ENCODE measurements around the gene PTPRT.

Gene PTPRT

GRCh38 chr20:42735539-42735938 lies 454.2 kb downstream of the PTPRT start:
- DNase-seq (ENCODE audit: extremely low spot score), result no peak
- TF ChIP-seq, protein P1, sequence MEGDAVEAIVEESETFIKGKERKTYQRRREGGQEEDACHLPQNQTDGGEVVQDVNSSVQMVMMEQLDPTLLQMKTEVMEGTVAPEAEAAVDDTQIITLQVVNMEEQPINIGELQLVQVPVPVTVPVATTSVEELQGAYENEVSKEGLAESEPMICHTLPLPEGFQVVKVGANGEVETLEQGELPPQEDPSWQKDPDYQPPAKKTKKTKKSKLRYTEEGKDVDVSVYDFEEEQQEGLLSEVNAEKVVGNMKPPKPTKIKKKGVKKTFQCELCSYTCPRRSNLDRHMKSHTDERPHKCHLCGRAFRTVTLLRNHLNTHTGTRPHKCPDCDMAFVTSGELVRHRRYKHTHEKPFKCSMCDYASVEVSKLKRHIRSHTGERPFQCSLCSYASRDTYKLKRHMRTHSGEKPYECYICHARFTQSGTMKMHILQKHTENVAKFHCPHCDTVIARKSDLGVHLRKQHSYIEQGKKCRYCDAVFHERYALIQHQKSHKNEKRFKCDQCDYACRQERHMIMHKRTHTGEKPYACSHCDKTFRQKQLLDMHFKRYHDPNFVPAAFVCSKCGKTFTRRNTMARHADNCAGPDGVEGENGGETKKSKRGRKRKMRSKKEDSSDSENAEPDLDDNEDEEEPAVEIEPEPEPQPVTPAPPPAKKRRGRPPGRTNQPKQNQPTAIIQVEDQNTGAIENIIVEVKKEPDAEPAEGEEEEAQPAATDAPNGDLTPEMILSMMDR (IDR thresholded peaks at IDR 0.05; ENCODE audit: control extremely low read depth, extremely low read depth, low read depth, missing control alignments), result no peak
- POLR2A ChIA-PET, result no interaction called here
- CTCF ChIA-PET, result no interaction called here

DNA sequence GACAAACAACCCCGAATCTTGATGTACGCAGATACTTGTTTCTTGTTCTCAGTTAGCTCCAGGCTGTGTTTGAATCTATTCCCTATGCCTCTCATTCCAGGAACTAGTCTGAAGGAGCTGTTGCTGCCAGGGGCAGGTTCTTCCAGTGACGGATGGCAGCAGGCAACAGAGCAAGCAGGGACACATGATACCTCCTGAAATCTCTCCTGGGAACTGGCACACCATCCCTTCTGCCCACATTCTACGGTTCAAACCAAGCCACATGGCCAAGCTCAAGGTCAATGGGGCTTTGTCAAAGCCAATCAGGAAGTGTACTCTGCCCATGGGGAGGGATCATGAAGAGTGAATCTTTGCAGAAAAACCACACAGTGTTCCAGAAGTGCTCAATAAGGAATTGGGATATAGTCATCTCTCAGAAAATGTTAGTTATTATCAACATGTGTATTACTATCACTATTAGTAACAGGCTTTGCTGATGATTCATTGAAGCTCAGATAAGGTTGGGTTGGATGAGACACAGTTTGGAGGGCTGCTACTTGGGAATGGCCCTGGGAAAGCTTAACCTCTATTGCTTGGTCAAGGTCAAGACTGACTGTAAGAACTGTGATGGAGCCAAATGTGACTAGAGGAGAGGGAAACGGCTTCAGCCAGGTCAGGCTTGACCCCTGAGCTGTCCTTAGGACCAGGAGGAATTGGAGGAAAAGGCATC lies 454.9 kb downstream of the PTPRT start:
- POLR2A ChIA-PET, result no interaction called here
- CTCF ChIA-PET, result interaction anchor here (1.0 to 1.9 kb wide), 2 partner anchors 11 to 14 kb away, joined by 3 to 6 read pairs; no protein-coding TSS in a partner anchor
- DNase-seq (ENCODE audit: extremely low spot score), result no peak
- TF ChIP-seq, protein P1 (IDR thresholded peaks at IDR 0.05; ENCODE audit: control extremely low read depth, extremely low read depth, low read depth, missing control alignments), result no peak

DNA sequence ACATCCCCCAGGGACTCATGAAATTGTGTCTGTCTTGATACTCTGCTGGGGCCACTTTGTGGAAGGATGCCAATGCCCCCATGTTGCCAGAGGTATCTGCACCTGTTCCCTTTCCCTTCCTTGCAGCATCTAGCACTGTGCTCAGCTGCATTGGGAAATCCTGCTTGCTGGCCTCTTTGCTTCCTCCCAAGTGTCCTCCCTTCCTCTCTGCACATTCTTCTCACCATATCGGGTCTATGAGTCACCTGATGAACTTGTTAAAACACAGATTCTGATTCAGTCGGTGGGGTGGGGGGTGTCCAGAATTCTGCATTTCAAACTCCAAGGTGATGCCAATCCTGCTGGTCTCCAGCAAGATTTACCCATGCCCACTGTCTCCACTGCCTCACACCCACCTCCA lies 467.8 kb downstream of the PTPRT start:
- ChIA-PET POLR2A (no interaction called here), CTCF (no interaction called here)
- no peak for DNase-seq (ENCODE audit: extremely low spot score)
- TF ChIP-seq, protein P1 (IDR thresholded peaks at IDR 0.05; ENCODE audit: control extremely low read depth, extremely low read depth, low read depth, missing control alignments), result no peak

DNA sequence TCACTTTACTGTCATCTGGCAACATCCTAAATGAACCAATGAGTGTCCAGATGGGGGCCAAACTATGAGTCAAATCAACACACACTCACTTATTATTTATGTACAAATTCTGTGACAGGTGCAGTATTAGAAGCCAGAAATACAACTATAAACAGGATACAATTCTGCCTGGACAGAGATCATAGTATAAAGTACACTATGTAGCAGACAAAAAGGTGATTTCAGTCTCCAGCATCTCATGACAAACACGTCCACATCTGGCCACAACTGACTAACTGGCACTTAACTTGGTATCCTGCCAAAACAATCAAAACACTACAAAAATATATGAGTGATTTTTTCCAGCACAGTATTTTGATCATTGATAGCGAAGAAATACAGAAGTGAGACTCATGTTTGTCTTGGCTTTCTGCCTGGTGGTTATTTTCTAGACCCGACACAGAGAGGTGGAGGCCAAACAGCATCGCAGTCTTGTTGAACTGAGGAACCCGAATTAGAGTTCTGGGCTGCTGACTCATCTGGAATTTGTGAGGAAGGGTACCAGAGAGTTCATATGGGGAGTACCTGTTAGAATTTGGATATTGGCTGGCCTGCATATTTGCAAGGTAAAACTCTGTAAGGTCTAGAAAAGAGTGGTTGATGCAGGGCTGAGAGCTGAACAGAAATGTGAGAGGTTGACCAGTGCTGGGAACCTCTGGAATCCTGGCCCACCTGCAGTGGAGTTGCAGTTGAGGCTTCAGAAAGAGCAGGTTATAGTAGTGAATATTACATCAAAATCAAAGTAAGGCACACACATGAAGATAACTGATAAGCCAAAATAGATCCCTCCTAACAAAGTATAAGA lies 475.2 kb downstream of the PTPRT start:
- ChIA-PET CTCF (no interaction called here), POLR2A (no interaction called here)
- TF ChIP-seq, protein P1 (IDR thresholded peaks at IDR 0.05; ENCODE audit: control extremely low read depth, extremely low read depth, low read depth, missing control alignments), result no peak
- no peak for DNase-seq (ENCODE audit: extremely low spot score)

GRCh38 chr20:42708266-42708665 lies 481.4 kb downstream of the PTPRT start:
- POLR2A ChIA-PET, result no interaction called here
- TF ChIP-seq, protein P1 (IDR thresholded peaks at IDR 0.05; ENCODE audit: control extremely low read depth, extremely low read depth, low read depth, missing control alignments), result no peak

GRCh38 chr20:42706759-42707158 lies 482.9 kb downstream of the PTPRT start:
- TF ChIP-seq, protein P1 (IDR thresholded peaks at IDR 0.05; ENCODE audit: control extremely low read depth, extremely low read depth, low read depth, missing control alignments), result no peak
- POLR2A ChIA-PET, result no interaction called here
- DNase-seq (ENCODE audit: extremely low spot score), result no peak
- CTCF ChIA-PET, result no interaction called here

More at GRCh38 chr20:42708266-42708665, 481.4 kb downstream of the PTPRT start:
- CTCF ChIA-PET, result interaction anchor here (1.6 kb wide), 1 partner anchor 10 kb away, joined by 4 read pairs; no protein-coding TSS in a partner anchor
- DNase-seq (ENCODE audit: extremely low spot score), result no peak

All from GM10248 (cell line).